ENCODE data around the gene KCNJ10.

GRCh38 chr1:159982280-159982679 is 87.7 kb downstream of the KCNJ10 start:
- TF ChIP-seq PPARA (CRISPR knock-in tag; IDR thresholded peaks at IDR 0.05; ENCODE audit: borderline replicate concordance) (no peak), ARNTL (CRISPR knock-in tag; IDR thresholded peaks at IDR 0.05; ENCODE audit: borderline replicate concordance, low read depth) (no peak), SNAI2 (CRISPR knock-in tag; IDR thresholded peaks at IDR 0.05) (no peak), ZFP30 (CRISPR knock-in tag; IDR thresholded peaks at IDR 0.05) (no peak), CREB5 (CRISPR knock-in tag; IDR thresholded peaks at IDR 0.05; ENCODE audit: low read depth) (no peak), ISL1 (CRISPR knock-in tag; IDR thresholded peaks at IDR 0.05) (no peak), ZFP3 (CRISPR knock-in tag; IDR thresholded peaks at IDR 0.05) (no peak), RARB (CRISPR knock-in tag; IDR thresholded peaks at IDR 0.05) (no peak), PATZ1 (CRISPR knock-in tag; IDR thresholded peaks at IDR 0.05; ENCODE audit: borderline replicate concordance) (no peak)
- TF ChIP-seq, protein P1, sequence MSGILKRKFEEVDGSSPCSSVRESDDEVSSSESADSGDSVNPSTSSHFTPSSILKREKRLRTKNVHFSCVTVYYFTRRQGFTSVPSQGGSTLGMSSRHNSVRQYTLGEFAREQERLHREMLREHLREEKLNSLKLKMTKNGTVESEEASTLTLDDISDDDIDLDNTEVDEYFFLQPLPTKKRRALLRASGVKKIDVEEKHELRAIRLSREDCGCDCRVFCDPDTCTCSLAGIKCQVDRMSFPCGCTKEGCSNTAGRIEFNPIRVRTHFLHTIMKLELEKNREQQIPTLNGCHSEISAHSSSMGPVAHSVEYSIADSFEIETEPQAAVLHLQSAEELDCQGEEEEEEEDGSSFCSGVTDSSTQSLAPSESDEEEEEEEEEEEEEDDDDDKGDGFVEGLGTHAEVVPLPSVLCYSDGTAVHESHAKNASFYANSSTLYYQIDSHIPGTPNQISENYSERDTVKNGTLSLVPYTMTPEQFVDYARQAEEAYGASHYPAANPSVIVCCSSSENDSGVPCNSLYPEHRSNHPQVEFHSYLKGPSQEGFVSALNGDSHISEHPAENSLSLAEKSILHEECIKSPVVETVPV (CRISPR knock-in tag; IDR thresholded peaks at IDR 0.05) = no peak
